GM23338 (cell line): ENCODE data around the gene KIFAP3. TPM values are rescaled to one million over a fixed set of nuclear protein-coding genes. Genes with fewer than 3 reads are reported as not detected.

Experiments used
- ATAC-seq: fragments of 200-7000 bp; cut with Tn5 transposase; 3 replicates; pipeline ENCODE4 v1.9.1; 2020
- DNase-seq: peaks from one replicate; pipeline ENCODE4 v3.0.0-alpha.2; 2015; ENCODE audit warnings: low spot score
- H2AFZ ChIP-seq: fragments of 200-600 bp; sonication (generic); 2 replicates; pipeline ENCODE4 v1.8.0; 2016; ENCODE audit warnings: antibody characterized with exemption, mild to moderate bottlenecking, moderate library complexity
- H3F3A ChIP-seq: fragments of 200-600 bp; sonication (generic); replicated peaks from 2 replicates; pipeline ENCODE4 v1.8.0; 2017; ENCODE audit warnings: antibody characterized with exemption, mixed run types, low read depth
- H3K27ac ChIP-seq: fragments of 200-600 bp; sonication (generic); 2 replicates; pipeline ENCODE4 v1.6.1; 2016; ENCODE audit warnings: low read depth
- H3K27me3 ChIP-seq: fragments of 200-600 bp; sonication (generic); 2 replicates; pipeline ENCODE4 v1.8.0; 2016; ENCODE audit warnings: mild to moderate bottlenecking, mixed run types, moderate library complexity; ENCODE audit not compliant: insufficient read depth
- H3K36me3 ChIP-seq: fragments of 200-600 bp; sonication (generic); 2 replicates; pipeline ENCODE4 v1.8.0; 2016; ENCODE audit warnings: mild to moderate bottlenecking; ENCODE audit not compliant: insufficient read depth
- H3K4me1 ChIP-seq: fragments of 200-600 bp; sonication (generic); 2 replicates; pipeline ENCODE4 v1.8.0; 2016; ENCODE audit warnings: mild to moderate bottlenecking, moderate library complexity; ENCODE audit not compliant: insufficient read depth
- H3K4me2 ChIP-seq: fragments of 200-600 bp; sonication (generic); 2 replicates; pipeline ENCODE4 v1.7.1; 2017; ENCODE audit warnings: mixed run types
- H3K4me3 ChIP-seq: fragments of 200-600 bp; sonication (generic); 2 replicates; pipeline ENCODE4 v1.6.1; 2016; ENCODE audit warnings: mixed run types
- H3K79me2 ChIP-seq: fragments of 200-600 bp; sonication (generic); replicated peaks from 2 replicates; pipeline ENCODE4 v1.8.0; 2017; ENCODE audit warnings: mild to moderate bottlenecking; ENCODE audit not compliant: insufficient read depth
- H3K9me2 ChIP-seq: fragments of 200-600 bp; sonication (generic); 2 replicates; pipeline ENCODE4 v1.8.0; 2017; ENCODE audit not compliant: insufficient read depth
- H4K20me1 ChIP-seq: fragments of 200-600 bp; sonication (generic); replicated peaks from 2 replicates; pipeline ENCODE4 v1.8.0; 2017; ENCODE audit warnings: mild to moderate bottlenecking; ENCODE audit not compliant: insufficient read depth
- H3K27ac Mint-ChIP-seq: 2 replicates; pipeline ENCODE4 v1.8.0; 2020; ENCODE audit warnings: inconsistent platforms, mild to moderate bottlenecking, moderate library complexity, mixed read lengths
- H3K27me3 Mint-ChIP-seq: 3 replicates; pipeline ENCODE4 v1.8.0; 2022; ENCODE audit warnings: low read depth, mild to moderate bottlenecking, moderate library complexity, mixed read lengths, inconsistent platforms; ENCODE audit not compliant: insufficient read depth, poor library complexity
- H3K36me3 Mint-ChIP-seq: 3 replicates; pipeline ENCODE4 v1.8.0; 2021; ENCODE audit warnings: low read depth, mild to moderate bottlenecking, inconsistent platforms, moderate library complexity, mixed read lengths
- H3K4me1 Mint-ChIP-seq: 3 replicates; pipeline ENCODE4 v1.8.0; 2020; ENCODE audit warnings: mild to moderate bottlenecking, inconsistent platforms, mixed read lengths
- H3K4me3 Mint-ChIP-seq: 3 replicates; pipeline ENCODE4 v1.8.0; 2021; ENCODE audit warnings: moderate library complexity, mild to moderate bottlenecking, inconsistent platforms, mixed read lengths
- H3K9me3 Mint-ChIP-seq: 3 replicates; pipeline ENCODE4 v1.8.0; 2020; ENCODE audit warnings: moderate library complexity, mild to moderate bottlenecking, inconsistent platforms, mixed read lengths
- CTCF ChIP-seq, 2 experiments: fragments of 200-600 bp in 1 of 2; sonication (generic) in 1 of 2; conservative IDR thresholded peaks; 2 replicates each; pipeline versions ENCODE4 v1.5.1 to v1.6.1; 2016 to 2017; ENCODE audit warnings: antibody characterized with exemption in 2 of 2, low read depth in 2 of 2, mild to moderate bottlenecking in 2 of 2, moderate library complexity in 1 of 2
- EZH2 ChIP-seq: fragments of 200-600 bp; sonication (generic); IDR thresholded peaks from one replicate; pipeline ENCODE4 v1.8.0; 2017; ENCODE audit warnings: antibody characterized with exemption, mild to moderate bottlenecking, low read depth; ENCODE audit not compliant: unreplicated experiment
- EZH2phosphoT487 ChIP-seq: fragments of 200-600 bp; sonication (generic); IDR thresholded peaks from one replicate; pipeline ENCODE4 v1.8.1; 2018; ENCODE audit warnings: antibody characterized with exemption; ENCODE audit not compliant: unreplicated experiment
- JUNB ChIP-seq: IDR thresholded peaks from one replicate; pipeline ENCODE4 v1.6.1; 2016; ENCODE audit warnings: antibody characterized with exemption; ENCODE audit not compliant: unreplicated experiment
- NANOG ChIP-seq: IDR thresholded peaks from 2 replicates; pipeline ENCODE4 v1.6.1; 2016; ENCODE audit warnings: antibody characterized with exemption, borderline replicate concordance
- POLR2AphosphoS5 ChIP-seq: IDR thresholded peaks from 2 replicates; pipeline ENCODE4 v1.6.1; 2016; ENCODE audit warnings: antibody characterized with exemption, low read depth
- STAT1 ChIP-seq: IDR thresholded peaks from one replicate; pipeline ENCODE4 v1.6.1; 2016; ENCODE audit warnings: antibody characterized with exemption; ENCODE audit not compliant: unreplicated experiment
- ZNF114 ChIP-seq: fragments of 250-450 bp; sonication (Bioruptor Pico); IDR thresholded peaks from 2 replicates; pipeline ENCODE4 v1.5.0; 2020; ENCODE audit warnings: mild to moderate bottlenecking, moderate library complexity
- ZNF462 ChIP-seq: fragments of 250-450 bp; sonication (Bioruptor Pico); IDR thresholded peaks from 2 replicates; pipeline ENCODE4 v1.5.0; 2020; ENCODE audit warnings: mild to moderate bottlenecking, moderate library complexity
- polyA plus RNA-seq: library from polyadenylated mRNA; unstranded; fragments of >200 nt; fragmentation: Nextera tagmentation; extraction: Ambion mirVana; gene quantifications from 2 replicates; pipeline ENCODE4 v1.2.1, GENCODE V29; 2016
- total RNA-seq: library from RNA; depleted of rRNA; stranded (reverse); fragments of >200 nt; shearing (Covaris generic); gene quantifications from 2 replicates; pipeline ENCODE4 v1.2.3, GENCODE V29; 2014
- TF ChIP-seq, protein P1 (sequence below): IDR thresholded peaks from 2 replicates; pipeline ENCODE4 v1.6.1; 2016; ENCODE audit warnings: antibody characterized with exemption
- TF ChIP-seq, protein P2 (sequence below): IDR thresholded peaks from one replicate; pipeline ENCODE4 v1.6.1; 2018; ENCODE audit warnings: antibody characterized with exemption; ENCODE audit not compliant: unreplicated experiment

Gene KIFAP3
- total and polyA plus RNA-seq, 2 experiments from 2014 or later, result 2.7 to 3.1 TPM

DNA sequence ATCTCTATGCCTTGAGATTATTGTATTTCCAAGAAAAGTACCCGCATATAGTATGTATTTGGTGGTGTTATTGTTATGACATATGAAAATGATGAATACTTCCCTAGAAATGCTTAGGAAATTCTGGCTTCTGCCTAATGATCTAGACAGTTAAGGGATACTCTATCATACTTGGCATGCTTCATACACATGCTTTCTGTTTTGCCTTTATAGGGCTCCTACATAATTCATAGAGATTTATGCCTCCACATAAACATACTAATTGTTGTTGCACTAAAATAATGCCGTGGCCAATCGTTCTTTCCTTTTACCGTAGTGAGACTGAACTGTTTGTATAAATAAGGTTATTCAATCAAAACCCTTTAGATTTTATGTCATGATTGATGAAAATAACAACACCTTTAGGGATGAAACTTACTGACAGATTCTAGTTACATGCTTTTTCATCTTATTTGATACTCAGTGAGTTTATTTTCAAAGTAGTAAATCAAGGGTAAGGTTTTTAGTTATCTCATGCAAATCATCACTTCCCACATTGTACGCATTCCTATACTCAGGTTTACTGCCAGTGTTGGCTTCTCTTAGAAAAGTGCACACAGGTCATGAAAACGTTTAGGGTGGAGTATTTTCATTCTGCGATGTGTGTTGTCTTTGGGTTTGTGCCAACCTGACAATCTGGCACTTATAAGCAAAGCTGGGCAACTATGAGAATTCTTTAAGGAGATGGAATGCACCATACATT lies 140.3 kb downstream of the KIFAP3 start (continued):
- TF ChIP-seq, protein P1, sequence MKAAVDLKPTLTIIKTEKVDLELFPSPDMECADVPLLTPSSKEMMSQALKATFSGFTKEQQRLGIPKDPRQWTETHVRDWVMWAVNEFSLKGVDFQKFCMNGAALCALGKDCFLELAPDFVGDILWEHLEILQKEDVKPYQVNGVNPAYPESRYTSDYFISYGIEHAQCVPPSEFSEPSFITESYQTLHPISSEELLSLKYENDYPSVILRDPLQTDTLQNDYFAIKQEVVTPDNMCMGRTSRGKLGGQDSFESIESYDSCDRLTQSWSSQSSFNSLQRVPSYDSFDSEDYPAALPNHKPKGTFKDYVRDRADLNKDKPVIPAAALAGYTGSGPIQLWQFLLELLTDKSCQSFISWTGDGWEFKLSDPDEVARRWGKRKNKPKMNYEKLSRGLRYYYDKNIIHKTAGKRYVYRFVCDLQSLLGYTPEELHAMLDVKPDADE, result no peak
- TF ChIP-seq ZNF114 (CRISPR knock-in tag), result no peak
- TF ChIP-seq NANOG, result no peak
- TF ChIP-seq JUNB, result no peak
- TF ChIP-seq POLR2AphosphoS5, result no peak
- TF ChIP-seq STAT1, result no peak
- TF ChIP-seq, protein P2, sequence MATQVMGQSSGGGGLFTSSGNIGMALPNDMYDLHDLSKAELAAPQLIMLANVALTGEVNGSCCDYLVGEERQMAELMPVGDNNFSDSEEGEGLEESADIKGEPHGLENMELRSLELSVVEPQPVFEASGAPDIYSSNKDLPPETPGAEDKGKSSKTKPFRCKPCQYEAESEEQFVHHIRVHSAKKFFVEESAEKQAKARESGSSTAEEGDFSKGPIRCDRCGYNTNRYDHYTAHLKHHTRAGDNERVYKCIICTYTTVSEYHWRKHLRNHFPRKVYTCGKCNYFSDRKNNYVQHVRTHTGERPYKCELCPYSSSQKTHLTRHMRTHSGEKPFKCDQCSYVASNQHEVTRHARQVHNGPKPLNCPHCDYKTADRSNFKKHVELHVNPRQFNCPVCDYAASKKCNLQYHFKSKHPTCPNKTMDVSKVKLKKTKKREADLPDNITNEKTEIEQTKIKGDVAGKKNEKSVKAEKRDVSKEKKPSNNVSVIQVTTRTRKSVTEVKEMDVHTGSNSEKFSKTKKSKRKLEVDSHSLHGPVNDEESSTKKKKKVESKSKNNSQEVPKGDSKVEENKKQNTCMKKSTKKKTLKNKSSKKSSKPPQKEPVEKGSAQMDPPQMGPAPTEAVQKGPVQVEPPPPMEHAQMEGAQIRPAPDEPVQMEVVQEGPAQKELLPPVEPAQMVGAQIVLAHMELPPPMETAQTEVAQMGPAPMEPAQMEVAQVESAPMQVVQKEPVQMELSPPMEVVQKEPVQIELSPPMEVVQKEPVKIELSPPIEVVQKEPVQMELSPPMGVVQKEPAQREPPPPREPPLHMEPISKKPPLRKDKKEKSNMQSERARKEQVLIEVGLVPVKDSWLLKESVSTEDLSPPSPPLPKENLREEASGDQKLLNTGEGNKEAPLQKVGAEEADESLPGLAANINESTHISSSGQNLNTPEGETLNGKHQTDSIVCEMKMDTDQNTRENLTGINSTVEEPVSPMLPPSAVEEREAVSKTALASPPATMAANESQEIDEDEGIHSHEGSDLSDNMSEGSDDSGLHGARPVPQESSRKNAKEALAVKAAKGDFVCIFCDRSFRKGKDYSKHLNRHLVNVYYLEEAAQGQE, result no peak
- no peak for TF ChIP-seq CTCF (conservative IDR thresholded peaks at IDR 0.05; ENCODE audit: low read depth in 2 of 2)
- no peak for TF ChIP-seq EZH2phosphoT487
- no peak for TF ChIP-seq EZH2

GRCh38 chr1:169931795-169932231 lies 142.7 kb downstream of the KIFAP3 start:
- Histone ChIP-seq H3K4me2 (no peak overlapping the region), H3K79me2 (no peaks in the 10 kb centered on the region), H3K36me3 (no peaks in the 10 kb centered on the region), H2AFZ (no peak overlapping the region), H3K27me3 (no peaks in the 10 kb centered on the region), H3K27ac (no peak overlapping the region), H4K20me1 (no peaks in the 10 kb centered on the region), H3K4me1 (no peaks in the 10 kb centered on the region), H3K9me2 (no peaks in the 10 kb centered on the region), H3K4me3 (no peak overlapping the region), H3F3A (no peaks in the 10 kb centered on the region)
- Mint-ChIP-seq H3K4me3 (no peak overlapping the region), H3K27me3 (no peaks in the 10 kb centered on the region), H3K36me3 (no peaks in the 10 kb centered on the region), H3K4me1 (no peaks in the 10 kb centered on the region), H3K9me3 (no peaks in the 10 kb centered on the region), H3K27ac (no peak overlapping the region)
- ATAC-seq (no peak), DNase-seq (no peak)
- TF ChIP-seq ZNF114 (CRISPR knock-in tag) (no peak), ZNF462 (CRISPR knock-in tag) (no peak), POLR2AphosphoS5 (no peak), JUNB (no peak)
